DMS 273 treated with DMSO at 0.1 percent for 48 hours (cell line): ENCODE measurements around the gene OST4.

Experiments
- DNase-seq: peaks from one replicate; lab custom pipeline; 2025; lab: John Stamatoyannopoulos, UW

Gene OST4

DNA sequence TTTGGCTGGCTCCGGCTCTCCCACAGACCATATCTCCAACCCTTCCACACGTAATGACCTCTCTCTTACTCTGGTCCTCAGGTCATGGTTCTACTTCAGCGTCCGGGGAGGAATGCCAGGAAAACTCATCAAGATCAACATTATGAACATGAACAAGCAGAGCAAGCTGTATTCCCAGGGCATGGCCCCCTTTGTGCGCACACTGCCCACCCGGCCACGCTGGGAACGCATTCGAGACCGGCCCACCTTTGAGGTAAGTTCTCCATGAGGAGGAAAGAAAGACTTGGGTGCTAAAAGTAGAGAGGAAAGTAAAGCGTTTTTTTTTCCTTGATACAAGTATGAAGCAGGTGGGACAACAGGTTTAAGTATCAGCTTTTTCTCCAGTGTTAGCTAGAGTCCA, 18.1 kb downstream of the OST4 start:
- DNase-seq, result no peak

DNA sequence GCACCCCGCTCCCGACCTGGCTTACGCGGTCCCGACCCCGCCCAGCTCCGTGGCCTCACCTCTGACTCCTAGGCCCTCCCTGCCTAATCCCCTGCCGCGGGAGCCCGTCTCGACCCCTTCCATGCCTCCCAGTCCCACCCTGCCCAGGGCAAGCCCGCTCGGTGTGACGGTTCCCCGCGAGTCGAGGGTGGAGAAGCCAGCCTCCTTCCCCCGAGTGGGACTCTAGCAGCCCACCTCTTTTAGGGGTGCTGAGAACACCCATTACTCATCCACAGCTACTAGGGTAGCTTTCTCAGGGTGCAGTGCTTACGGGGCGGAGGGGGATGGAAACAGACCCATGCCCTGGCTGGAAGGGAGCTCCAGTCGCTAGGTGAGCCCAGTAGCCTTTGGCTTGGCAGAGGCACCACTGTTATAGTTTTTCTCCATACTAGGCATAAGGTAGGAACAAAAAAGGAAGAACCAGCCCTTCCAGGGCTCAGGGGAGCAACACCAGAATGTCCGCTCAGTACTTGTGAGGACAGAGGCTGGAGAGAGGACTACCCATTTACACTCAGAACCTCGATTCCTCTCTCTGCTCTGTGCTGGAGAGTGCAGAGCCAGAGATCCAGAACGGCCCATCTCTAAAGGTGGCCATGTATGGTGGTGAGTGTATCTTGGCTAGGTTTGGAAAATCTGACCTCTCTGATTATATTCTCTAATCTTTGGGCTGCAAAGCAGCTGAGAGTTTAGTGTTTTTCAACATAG, 19.4 kb downstream of the OST4 start:
- no peak for DNase-seq

DNA sequence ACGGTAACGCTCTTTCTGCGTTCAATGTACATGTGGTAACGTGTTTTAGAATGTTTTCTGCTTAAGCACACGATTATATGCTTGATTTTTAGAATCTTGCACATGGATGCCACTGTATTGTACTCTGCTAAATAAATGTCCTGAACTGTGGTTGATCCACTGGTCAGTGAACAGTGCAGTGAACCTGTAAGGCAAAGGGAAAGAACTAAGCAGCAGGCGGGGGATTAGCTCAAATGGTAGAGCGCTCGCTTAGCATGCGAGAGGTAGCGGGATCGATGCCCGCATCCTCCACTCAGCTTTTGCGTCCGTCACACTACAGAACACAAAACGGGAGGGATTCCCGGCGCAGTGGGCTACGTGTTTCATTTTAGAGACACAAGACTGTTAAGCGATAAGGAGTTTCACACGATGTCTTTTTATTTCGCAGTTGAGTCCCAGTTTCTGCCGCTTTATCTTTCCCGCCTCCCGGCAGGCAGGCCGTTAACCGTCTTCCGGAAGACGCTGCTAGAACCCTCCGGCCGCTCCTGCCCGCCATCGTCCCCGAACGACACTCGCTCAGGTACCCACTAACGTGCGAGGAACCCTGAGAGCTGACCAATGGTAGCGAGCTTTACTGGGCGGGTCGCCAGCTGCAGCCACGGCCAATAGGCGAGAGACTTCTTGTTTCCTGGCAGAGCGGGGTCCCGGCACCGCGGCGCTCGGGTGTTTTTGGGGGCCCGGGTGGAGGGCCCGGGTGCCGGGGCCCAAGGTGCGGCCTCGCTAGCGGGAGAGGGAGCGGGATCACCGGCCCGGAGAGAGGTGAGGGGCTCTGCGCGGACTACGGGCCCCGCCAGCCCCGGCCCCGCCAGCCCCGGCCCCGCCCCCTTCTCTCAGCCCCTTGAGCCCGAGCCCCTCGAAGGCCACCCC, 20.2 kb downstream of the OST4 start, which contains the start of gene AGBL5:
Gene AGBL5, plus strand, starts transcription at position 673 of the 906 bp plus-strand sequence. CDS start 1,291 bp downstream, outside the sequence.
- DNase-seq, result peak; percentile 89

GRCh38 chr2:27050281-27050995, 21.0 kb downstream of the OST4 start:
- DNase-seq, result peak; percentile 94

GRCh38 chr2:27049422-27050280, 21.8 kb downstream of the OST4 start:
- no peak for DNase-seq

DNA sequence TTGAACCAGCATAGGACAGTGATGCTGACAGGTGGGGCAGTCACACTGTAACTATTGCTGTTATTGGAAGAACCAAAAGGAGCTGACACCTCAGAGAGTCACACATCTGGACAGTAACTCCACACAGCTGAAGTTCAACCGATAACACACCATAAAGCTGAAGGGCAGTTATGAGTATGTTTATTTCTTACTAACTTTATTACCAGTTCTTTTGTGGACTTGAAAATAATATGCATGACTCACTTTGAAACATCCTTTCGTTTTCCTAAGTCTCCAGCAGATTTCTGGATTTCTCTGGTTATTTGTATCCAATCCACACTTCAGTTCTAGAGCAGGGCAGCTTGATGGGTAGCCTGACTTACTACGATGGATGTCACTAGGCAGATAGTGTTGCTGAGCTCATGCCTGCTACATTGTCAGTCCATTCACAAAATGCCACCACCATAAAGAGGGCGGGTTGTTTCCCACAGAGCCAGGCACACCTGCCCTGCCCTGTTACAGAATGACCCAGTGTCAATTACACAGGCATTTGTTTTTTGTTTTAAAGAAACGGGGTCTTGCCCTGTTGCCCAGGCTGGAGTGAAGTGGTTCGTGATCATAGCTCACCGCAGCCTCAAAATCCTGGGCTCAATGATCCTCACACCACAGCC, 28.3 kb downstream of the OST4 start:
- DNase-seq, result no peak

GRCh38 chr2:27042159-27042661, 29.2 kb downstream of the OST4 start:
- DNase-seq, result no peak

GRCh38 chr2:27041752-27042151, 29.7 kb downstream of the OST4 start:
- no peak for DNase-seq

DNA sequence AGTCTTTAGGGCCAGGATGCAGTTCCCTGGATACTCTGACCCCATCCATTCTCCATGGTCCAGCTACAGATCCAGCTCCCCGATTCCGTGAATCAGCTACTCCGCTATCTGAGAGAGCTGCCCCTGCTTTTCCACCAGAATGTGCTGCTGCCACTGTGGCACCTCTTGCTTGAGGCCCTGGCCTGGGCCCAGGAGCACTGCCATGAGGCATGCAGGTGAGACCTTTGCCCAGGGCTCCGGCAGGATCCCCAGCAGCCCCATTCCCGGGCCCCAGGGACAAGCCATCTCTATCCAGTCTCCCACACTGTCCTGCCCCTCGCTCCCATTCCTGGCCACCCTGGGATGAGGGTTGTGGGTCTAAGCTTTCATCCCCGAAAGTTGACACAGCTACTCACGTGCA, 31.2 kb downstream of the OST4 start:
- DNase-seq, result no peak

DNA sequence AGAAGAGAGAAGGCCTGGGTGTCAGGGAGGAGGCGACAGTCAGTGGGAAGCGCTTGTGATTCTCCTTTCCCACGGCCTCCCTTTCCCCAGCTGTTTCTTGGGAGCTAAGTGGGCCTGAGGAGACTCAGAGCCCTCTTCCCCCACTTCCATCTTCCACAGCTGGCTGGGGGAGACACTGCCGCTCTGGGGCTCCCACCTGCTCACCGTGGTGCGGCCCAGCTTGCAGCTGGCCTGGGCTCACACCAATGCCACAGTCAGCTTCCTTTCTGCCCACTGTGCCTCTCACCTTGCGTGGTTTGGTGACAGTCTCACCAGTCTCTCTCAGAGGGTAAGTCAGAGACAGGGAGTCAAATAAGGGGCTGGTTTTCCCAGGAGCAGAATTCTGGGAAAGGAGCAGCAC, 31.6 kb downstream of the OST4 start:
- DNase-seq, result no peak

GRCh38 chr2:27039426-27039825, 32.0 kb downstream of the OST4 start:
- no peak for DNase-seq

DNA sequence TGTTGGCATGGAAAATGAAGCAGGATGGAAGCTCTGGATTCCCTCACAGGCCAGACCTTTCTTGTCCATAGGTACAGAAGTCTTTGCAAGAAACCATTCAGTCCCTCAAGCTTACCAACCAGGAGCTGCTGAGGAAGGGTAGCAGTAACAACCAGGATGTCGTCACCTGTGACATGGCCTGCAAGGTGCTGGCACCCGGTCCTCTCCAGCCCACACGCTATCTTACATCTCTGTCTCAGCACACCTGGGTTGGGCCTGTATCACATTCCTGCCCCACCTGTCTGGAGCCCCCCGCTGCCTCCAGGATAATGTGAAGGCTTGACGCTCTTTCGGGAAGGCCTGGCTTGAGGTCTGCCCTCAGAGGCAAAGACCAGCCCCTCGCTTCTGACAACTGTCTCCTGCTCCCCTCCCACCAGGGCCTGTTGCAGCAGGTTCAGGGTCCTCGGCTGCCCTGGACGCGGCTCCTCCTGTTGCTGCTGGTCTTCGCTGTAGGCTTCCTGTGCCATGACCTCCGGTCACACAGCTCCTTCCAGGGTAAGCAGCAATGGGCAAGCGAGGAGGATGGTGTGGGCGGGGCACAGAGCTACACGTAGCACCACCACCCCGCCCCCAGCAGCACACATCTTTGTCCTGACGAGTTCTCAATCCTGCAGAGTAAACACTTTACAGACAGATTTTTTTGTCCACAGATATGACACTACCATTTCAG, 32.7 kb downstream of the OST4 start:
- no peak for DNase-seq

- DNase-seq, result no peak
These were observed 33.4 kb downstream of the OST4 start for GRCh38 chr2:27038012-27038411.

DNA sequence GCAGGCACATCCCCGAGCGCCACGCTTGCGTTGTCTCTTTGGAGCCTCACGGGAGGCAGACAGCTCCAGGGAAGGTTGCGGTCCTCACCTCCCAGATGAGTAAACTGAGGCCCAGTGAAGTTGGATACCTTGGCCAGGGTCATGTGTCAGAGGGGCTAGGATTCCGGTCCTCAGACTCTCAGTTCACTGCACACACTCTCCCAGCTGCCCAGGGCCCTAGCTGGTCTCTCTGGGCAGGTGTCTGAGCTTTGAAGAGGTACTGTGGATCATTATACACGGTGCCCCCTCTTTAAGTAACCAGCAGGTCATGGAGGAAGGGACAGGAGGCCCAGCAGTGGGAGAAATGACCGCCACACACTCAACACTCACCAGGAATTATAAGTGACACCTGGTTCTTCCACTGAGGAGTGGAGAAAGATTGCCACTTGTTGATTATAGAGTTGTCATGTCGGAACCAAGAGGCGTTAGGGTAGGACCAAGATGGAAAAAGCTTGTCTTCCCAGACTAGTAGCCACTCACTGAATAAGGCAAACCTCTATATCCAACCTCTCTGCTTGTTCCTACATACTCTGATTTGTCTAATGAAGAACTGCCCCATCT, 38.1 kb downstream of the OST4 start:
- DNase-seq, result no peak

DNA sequence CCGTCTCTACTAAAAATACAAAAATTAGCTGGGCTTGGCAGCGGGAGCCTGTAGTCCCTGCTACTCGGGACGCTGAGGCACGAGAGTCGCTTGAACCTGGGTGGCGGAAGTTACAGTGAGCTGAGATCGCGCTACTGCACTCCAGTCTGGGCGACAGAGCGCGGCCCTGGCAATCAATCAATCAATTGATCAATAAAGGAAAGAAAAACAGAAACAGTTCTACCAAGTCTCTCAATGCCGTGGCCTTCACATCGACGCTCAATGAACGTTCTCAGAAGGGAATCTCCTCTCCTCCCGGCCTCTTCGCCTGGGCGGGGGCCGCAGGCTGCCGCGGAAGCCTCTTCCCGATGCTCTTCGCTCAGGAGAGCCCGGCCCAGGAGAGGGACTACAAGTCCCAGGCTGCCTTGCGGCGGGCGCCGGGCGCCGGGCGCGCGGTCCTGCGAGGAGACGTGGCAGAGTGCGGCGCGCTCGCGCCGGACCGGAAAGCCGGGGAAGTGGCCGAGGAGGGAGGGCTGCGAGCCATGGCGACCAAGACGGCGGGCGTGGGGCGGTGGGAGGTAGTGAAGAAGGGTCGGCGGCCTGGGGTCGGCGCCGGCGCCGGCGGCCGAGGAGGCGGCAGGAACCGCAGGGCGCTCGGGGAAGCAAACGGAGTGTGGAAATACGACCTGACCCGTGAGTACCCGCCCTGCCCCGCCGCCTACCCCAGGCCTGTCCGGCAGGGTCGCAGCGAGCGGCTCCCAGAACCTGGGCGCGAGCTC, 38.8 kb downstream of the OST4 start, which contains the start of gene TMEM214:
Gene TMEM214, plus strand, starts transcription at position 471 of the 758 bp plus-strand sequence. Its CDS starts 51 bp downstream, at position 522.
- DNase-seq, result peak; percentile 49

- no peak for DNase-seq
These were observed 42.4 kb downstream of the OST4 start for GRCh38 chr2:27029051-27029450.

GRCh38 chr2:27027211-27027651, 44.2 kb downstream of the OST4 start:
- DNase-seq, result no peak
